Panc1 (cell line): ENCODE results near the gene TSPAN10.

Source experiments
- POLR2AphosphoS5 ChIP-seq: IDR thresholded peaks from 2 replicates; pipeline ENCODE4 v1.6.1; 2012; ENCODE audit warnings: mild to moderate bottlenecking, low read depth, low read length, moderate library complexity
- TF ChIP-seq, protein P1 (sequence below): fragments of 450-650 bp; IDR thresholded peaks from 2 replicates; pipeline ENCODE4 v1.5.1; 2017; ENCODE audit warnings: mild to moderate bottlenecking

- TF ChIP-seq, protein P1, sequence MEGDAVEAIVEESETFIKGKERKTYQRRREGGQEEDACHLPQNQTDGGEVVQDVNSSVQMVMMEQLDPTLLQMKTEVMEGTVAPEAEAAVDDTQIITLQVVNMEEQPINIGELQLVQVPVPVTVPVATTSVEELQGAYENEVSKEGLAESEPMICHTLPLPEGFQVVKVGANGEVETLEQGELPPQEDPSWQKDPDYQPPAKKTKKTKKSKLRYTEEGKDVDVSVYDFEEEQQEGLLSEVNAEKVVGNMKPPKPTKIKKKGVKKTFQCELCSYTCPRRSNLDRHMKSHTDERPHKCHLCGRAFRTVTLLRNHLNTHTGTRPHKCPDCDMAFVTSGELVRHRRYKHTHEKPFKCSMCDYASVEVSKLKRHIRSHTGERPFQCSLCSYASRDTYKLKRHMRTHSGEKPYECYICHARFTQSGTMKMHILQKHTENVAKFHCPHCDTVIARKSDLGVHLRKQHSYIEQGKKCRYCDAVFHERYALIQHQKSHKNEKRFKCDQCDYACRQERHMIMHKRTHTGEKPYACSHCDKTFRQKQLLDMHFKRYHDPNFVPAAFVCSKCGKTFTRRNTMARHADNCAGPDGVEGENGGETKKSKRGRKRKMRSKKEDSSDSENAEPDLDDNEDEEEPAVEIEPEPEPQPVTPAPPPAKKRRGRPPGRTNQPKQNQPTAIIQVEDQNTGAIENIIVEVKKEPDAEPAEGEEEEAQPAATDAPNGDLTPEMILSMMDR: no peak
- TF ChIP-seq POLR2AphosphoS5: no peak
These were observed 10.0 kb downstream of the TSPAN10 start for GRCh38 chr17:81646869-81647600.
